T1000 (cell line): ENCODE measurements around the gene WNK4.
A peak's percentile ranks its signal among the peaks of the same experiment; 100 is the strongest.

Source experiments
- DNase-seq: peaks from one replicate; lab custom pipeline; 2025; ENCODE audit warnings: mixed read lengths; lab: John Stamatoyannopoulos, UW

Gene WNK4

DNA sequence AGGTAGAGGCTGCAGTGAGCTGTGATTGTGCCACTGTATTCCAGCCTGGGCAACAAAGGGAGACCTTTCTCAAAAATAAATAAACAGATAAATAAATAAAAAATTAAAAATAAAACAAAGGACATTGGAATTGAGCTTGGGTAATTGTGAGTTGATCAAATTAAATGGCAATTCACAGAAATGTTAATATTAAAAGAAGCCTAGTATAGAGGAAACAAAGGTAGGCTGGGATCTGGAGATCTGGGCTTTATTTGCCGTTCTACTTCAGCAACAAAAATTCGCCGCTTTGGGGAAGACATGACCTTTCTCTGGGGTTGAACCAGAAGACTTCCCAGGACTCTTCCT is 7.5 kb upstream of the WNK4 start:
- no peak for DNase-seq

DNA sequence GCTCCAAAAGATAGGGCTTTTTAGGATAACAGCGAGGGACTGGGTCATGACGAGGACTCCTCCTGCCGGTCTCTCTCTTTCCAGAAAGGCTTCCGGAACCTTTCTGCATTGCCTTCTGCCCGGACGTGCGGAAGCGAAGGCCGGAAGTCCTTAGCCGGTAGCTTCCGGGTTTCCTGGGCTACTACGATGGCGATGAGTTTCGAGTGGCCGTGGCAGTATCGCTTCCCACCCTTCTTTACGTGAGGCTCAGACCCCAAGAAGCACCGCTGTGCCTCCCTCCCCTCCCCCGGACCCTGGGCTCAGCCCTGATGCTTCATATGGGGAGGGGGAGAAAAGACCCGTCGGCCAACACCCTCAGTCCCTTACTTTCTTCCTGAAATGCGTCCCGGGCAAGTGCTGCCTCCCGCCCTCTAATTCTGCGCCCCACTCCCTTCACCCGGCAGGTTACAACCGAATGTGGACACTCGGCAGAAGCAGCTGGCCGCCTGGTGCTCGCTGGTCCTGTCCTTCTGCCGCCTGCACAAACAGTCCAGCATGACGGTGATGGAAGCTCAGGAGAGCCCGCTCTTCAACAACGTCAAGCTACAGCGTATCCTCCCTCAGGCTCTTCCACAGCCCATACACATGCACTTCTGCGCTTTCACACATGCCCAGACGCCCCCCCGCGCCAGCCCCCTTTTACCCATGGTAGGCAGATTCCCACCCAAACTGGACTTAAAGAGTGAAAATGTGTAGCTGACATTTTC is 6.9 kb upstream of the WNK4 start, which contains the start of gene VPS25:
TSS of gene VPS25 (plus strand) at position 160 of the 746 bp plus-strand sequence. CDS start at position 187, 27 bp downstream.
- peak; percentile 65 for DNase-seq

DNA sequence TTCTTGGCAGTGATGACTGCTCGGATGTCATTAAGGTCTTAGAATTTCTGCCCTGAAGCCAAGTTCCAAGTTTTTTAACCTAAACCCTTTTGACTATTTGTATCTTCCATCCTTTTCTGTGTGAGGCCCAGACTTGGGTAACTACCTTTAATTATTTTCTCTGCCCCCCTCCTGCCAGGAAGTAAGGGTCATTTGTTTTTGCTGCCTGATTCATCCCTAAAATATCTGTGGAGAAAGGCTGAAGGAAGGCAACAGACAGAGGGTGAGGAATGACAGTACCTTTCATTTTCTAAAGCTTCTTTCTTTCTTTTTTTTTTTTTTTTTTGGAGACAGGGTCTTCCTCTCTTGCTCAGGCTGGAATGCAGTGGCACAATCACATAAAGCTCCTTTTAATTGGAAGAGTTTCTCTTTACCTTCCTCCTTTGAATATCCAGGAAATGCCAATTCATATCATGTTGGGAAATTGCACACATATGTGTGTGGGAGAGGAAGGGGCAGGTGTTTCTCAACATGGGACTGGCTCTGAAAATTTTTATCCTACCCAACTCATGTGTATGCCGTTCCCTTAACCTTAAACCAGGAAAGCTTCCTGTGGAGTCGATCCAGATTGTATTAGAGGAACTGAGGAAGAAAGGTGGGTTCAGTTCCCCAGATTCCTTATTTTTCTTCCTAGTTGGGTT is 6.2 kb upstream of the WNK4 start:
- no peak for DNase-seq

DNA sequence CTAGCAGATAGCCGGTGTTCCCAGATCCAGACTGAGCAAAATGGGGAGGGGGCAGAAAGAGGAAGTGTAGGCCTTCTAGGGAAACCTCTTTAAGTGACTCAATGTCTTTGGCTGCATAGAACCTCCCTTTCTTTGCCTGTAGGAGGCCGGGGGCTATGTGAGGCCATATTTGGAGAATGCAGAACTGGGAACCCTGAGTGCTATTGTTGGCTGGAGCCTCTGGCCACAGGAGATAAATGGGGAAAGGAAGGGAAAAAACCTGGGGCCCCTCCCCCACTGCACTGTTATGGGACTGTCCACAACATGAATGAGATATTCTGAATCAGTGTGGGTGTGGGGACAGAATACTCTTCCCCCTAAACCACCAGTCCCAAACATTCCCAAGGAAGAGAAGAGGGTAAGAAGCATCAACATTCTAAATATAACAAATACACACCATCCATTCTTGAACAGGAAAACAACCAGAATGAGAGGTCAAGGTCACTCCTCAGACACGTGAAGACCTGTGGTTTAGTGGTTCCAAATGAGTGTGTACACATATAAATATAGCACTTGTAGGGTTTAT is 4.8 kb upstream of the WNK4 start:
- DNase-seq = no peak

DNA sequence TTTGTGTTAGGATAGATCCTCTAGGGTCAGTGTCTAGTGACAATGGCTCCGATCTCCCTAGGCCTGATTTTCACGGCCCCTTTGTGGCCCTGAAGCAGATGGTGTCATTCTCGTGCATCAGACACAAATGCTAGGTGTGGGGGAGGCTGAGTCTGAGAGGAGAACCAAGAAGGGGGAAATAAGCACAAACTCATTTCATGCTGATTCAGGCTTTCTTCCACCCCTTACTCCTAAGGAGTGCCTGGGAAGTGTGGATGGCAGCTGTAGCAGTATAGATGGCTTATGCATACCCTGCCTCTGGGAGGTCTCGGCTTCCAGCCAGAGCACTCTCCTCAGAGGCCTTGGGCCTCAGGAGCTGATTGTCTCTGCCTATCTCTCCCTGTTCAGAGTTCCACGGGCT is 1.8 kb upstream of the WNK4 start:
- DNase-seq = no peak

DNA sequence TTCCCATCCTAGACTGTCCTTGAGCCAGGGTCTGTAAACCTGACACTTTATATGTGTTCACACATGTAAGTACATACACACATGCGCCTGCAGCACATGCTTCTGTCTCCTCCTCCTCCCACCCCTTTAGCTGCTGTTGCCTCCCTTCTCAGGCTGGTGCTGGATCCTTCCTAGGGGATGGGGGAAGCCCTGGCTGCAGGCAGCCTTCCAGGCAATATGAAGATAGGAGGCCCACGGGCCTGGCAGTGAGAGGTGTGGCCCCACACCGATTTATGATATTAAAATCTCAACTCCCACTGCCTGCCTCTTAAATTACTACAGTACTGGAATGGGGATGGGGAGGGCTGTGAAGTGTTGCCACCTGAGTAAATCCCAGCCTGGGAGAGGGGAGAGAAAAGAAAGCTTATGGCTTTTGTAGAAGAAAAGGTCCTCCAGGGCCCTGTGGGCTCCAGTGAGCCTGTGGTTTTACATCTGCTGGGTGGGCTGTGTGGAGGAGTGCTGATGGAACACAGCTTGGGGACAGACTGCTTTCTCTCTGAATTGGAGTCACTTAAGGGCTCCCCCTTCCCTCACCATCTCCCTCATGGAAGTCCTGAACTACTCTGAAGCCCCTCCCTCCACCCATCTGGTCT is 990 bp upstream of the WNK4 start:
- DNase-seq = no peak

DNA sequence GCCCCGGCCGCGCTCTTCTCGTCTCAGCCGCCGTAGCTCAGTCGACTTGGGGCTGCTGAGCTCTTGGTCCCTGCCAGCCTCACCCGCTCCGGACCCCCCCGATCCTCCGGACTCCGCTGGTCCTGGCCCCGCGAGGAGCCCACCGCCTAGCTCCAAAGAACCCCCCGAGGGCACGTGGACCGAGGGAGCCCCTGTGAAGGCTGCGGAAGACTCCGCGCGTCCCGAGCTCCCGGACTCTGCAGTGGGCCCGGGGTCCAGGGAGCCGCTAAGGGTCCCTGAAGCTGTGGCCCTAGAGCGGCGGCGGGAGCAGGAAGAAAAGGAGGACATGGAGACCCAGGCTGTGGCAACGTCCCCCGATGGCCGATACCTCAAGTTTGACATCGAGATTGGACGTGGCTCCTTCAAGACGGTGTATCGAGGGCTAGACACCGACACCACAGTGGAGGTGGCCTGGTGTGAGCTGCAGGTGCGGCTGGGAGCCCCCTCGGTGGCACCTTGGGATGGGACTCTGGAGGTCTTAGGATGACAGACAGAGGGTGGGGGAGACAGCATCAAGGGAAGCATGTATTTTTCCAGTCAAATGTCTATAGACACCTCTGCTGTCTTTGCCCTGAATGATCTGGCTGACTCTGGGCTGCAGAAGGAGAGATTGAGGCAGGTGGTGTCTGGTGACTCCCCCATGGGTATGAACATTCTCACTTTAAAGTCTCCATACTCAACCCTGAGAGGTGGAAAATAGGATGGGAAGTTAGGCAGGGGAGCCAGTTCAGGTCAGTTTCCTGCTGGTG is 635 bp downstream of the WNK4 start:
- DNase-seq = no peak

DNA sequence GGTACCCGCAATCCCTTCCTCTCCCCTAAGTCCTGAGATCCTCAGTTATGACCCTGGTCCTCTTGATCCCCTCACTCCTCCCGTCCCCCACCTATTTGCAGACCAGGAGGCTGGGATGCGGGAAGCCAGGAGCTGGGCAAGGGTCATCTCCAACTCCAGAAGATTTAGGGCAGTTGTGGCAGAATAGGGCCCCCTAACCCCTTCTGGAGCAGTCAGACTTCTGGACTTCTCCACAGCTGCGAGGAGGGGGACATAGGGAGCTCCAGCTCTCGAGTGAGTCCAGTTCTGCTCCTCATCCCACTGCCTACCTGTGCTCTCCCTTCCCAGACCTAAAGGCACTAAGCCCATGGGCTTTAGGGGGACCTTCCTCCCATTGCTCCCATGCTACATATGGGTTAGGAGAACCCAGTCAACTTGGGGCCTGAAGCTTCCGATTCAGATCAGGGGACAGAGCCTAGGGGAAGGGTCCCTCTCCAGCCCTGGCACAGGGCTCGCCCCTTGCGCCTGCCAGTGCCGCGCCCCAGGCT is 1.3 kb downstream of the WNK4 start:
- DNase-seq = no peak

DNA sequence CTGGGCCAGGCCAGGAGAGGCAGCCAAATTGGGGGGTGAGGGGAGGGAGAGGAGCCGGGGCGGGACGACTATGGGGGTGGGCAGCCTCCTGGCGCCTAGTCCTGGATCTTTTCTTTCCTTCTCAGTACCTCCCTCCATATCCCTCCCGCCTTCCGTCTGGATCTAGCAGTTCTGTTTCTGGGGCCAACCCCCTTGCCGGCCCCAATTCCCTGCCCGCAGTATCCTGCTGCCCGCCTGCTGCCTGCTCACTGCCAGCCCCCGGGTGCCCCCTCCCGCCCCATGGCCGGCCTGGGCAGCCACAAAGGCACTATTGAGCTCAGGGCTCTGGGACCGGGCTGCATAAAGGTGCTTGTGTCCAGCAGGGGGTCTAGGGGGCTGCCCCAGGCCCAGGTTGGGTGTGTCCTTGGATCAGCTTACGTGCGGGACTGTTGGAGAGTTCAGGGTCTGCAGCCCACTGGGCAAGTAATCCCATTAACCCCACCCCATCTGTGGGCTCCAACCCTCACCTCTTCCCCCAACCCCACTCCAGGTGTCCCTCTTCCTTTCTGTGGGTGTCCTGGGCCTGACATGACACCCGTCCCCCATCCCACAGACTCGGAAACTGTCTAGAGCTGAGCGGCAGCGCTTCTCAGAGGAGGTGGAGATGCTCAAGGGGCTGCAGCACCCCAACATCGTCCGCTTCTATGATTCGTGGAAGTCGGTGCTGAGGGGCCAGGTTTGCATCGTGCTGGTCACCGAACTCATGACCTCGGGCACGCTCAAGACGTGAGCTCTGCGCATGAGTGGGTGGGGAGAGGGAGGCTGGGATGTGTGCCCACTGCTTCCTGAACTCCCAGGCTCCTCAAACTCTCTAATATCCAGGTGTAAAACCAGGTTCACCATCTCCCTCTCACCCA is 2.0 kb downstream of the WNK4 start:
- DNase-seq = no peak

DNA sequence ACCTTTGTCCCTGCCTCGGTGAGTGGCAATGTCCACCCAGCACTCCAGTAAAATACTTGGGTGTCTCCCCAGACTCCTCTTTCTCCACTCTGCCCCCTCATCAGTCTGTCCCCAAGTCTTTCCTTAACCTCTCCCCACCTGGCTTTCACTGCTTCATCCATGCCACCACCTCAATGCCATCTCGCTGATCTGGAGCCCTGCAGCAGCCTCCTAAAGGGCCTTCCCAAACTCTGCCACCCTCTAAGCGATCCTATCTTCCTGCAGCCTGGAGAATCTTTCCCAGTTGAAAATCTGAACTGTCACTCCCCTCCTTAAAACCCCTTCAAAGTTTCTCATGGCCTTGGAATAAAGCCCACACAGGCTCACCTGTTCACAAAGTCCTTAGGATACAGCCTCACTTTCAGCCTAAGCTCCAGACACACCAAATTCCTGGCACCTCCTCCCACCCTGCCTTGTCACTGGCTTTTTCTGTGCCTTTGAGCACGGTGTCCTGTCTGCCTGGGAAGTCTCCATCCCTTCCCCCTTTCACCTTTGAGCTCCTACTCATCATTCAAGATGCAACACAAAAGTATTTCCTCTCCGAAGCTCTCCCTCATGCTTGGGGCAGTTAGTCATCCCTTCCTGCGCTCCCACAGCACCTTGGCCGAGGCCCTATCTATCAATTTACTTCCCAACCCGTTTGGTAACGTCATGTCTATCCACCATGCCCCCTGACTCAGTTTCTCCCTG is 2.8 kb downstream of the WNK4 start:
- DNase-seq = no peak

DNA sequence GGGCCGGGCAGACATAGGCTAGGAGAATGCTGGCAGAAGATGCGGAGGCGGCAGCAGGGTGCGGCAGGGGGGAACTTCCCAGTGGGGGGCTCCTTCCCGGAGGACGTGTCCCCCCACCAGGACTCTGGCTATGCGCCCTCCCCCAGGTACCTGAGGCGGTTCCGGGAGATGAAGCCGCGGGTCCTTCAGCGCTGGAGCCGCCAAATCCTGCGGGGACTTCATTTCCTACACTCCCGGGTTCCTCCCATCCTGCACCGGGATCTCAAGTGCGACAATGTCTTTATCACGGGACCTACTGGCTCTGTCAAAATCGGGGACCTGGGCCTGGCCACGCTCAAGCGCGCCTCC is 3.4 kb downstream of the WNK4 start:
- DNase-seq = no peak

DNA sequence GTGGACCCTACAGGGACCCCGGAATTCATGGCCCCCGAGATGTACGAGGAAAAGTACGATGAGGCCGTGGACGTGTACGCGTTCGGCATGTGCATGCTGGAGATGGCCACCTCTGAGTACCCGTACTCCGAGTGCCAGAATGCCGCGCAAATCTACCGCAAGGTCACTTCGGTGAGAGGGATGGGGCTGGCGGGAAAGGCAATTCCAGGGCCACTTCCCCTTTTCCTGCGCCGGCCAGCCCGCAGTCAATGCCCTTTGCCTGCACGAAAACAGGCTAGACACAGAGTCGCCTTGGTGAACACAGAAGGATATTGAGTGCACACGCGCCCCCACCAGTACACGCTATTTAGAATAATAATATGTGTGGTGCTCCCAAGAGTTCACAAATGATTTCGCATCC is 4.0 kb downstream of the WNK4 start:
- no peak for DNase-seq

DNA sequence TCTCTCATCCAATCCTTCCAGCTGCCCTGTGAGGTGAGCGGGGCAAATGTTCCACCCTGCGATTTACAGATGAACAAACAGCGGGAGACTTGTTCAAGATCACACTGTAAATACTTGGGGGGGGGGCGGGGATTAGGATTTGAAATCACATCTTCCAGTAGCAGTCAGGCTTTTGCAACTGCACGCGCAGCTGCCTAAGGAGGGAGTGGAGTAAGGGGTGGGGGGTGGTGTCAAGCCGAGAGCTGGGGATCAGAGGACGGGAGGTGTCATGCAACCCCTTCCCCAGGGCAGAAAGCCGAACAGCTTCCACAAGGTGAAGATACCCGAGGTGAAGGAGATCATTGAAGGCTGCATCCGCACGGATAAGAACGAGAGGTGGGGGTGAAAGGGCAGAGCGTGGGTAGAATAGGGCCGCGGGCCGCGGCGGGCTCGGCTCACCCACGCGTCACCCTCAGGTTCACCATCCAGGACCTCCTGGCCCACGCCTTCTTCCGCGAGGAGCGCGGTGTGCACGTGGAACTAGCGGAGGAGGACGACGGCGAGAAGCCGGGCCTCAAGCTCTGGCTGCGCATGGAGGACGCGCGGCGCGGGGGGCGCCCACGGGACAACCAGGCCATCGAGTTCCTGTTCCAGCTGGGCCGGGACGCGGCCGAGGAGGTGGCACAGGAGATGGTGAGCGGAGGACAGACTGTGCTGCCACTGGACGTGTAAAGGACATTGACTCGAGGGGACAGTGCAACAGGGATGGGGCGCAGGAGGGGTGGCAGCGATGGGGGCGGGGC is 4.6 kb downstream of the WNK4 start:
- DNase-seq = no peak

DNA sequence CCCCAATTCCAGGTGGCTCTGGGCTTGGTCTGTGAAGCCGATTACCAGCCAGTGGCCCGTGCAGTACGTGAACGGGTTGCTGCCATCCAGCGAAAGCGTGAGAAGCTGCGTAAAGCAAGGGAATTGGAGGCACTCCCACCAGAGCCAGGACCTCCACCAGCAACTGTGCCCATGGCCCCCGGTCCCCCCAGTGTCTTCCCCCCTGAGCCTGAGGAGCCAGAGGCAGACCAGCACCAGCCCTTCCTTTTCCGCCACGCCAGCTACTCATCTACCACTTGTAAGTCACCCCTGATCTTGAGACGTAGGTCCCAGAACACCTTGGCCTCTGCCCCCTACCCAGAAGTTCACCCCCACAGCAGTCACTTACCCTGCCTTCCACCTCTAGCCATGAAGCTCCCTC is 6.9 kb downstream of the WNK4 start:
- no peak for DNase-seq

DNA sequence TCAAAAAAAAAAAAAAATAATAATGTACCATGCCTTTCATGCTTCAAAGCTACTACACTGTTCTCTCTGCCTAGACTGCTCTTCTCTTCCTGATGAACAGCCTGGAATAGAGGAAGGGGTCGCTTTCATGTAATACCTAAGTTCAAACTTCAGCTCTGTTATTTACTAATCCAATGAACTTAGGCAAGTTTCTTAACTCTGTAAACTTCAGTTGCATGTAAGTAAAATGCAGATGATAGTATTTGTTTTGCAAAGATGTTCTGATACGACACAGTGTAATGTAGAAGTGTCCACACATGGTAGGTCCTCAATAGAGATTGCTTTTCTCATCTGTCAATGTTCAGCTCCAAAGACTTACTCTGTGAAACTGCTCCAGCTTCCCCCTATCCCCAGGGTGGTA is 11.5 kb downstream of the WNK4 start:
- DNase-seq = no peak

DNA sequence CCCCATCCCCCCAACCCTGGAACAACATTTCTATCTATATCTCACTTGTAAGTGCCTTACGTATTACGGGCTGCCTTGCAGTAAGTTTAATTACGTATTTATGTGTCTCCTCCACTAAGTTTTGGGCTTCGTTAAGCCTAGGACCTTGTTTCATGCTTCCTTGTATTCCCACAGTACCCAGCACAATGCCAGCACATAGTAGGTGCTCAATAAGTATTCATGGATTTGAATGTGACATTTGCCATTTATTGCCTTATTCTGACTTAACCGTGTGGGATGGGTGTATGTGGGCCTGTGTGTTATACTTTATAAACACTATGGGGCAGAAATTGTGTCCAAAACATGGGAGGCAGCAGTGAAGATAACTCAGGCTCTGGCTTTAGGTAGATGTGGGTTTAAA is 12.1 kb downstream of the WNK4 start:
- DNase-seq = no peak

DNA sequence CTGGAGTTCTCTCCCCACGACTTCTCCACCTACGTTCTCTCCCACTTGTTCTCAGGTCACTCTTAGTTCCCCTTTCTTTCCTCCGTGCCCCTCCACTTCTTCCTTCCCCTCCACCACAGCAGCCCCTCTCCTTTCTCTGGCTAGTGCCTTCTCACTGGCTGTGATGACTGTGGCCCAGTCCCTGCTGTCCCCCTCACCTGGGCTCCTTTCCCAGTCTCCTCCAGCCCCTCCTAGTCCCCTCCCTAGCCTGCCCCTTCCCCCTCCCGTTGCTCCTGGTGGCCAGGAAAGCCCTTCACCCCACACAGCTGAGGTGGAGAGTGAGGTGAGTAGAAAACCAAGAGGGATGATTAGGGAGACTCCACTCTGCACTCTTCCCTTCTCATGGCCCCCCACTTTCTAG is 14.7 kb downstream of the WNK4 start:
- DNase-seq = no peak

DNA sequence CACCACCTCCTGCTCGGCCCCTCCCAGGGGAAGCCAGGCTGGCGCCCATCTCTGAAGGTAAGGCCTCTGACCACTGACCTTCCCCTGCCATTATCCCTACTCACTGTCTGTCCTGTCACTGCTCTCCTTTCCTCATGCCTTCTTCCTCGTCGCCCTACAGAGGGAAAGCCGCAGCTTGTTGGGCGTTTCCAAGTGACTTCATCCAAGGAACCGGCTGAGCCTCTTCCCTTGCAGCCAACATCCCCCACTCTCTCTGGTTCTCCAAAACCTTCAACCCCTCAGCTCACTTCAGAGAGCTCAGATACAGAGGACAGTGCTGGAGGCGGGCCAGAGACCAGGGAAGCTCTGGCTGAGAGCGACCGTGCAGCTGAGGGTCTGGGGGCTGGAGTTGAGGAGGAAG is 15.1 kb downstream of the WNK4 start:
- DNase-seq = no peak

DNA sequence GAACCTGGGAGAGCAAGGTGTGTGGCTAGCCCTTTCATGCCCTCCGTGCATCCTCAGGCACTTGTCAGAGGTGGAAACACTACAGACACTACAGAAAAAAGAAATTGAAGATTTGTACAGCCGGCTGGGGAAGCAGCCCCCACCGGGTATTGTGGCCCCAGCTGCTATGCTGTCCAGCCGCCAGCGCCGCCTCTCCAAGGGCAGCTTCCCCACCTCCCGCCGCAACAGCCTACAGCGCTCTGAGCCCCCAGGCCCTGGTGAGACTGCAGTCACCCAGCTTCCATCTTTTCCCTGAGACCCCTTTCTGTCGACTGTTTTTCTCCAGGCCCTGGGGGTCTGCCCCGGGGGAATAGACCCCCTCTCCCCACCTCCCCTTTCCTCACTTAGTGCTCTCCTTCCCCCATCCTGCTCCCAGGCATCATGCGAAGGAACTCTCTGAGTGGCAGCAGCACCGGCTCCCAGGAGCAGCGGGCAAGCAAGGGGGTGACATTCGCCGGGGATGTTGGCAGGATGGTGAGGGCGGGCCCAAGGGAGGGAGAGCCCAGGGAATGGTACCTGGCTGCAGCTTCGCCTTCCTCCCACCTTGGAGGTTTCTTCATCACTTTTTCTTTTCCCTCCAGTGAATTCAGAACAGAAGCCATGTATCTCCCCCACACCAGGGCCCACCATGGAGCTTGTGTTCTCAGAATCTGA is 15.8 kb downstream of the WNK4 start:
- DNase-seq = no peak
